HCT116 (cell line): ENCODE results near the gene TEDC2. TPM values are rescaled to one million over a fixed set of nuclear protein-coding genes. Genes with fewer than 3 reads are reported as not detected.

ENCODE experiments used
- ATAC-seq: fragments of 200-7000 bp; cut with Tn5 transposase; 2 replicates; pipeline ENCODE4 v1.9.1; 2020; ENCODE audit warnings: mild to moderate bottlenecking, moderate library complexity
- BruUV-seq: library from RNA; stranded (reverse); fragments of 400-500 nt; replicated peaks from 2 replicates; lab custom pipeline; 2021; lab: Mats Ljungman, UMichigan
- CTCF ChIA-PET: fragments of 300-600 bp; sonication (Branson Sonifier 250); formaldehyde crosslinking; loops from one replicate; lab custom pipeline; 2021; ENCODE audit warnings: antibody characterized with exemption; lab: Charles Lee
- POLR2A ChIA-PET: fragments of 300-600, 350-600 bp; sonication (Branson Sonifier 250); formaldehyde crosslinking; loops from one replicate; lab custom pipeline; 2021; ENCODE audit warnings: antibody characterized with exemption; lab: Charles Lee
- RAD21 ChIA-PET, 2 experiments: fragments of 300-600 bp; sonication (Branson Sonifier 250); formaldehyde crosslinking; loops; one replicate each; lab custom pipeline; 2023; ENCODE audit warnings: low total read pairs in 2 of 2; ENCODE audit not compliant: uncharacterized antibody in 2 of 2, unreplicated experiment in 2 of 2, low non-redundant PET in 1 of 2; lab: Charles Lee
- DNase-seq: peaks from one replicate; pipeline ENCODE4 v3.0.0-alpha.2; 2010; ENCODE audit warnings: low read depth, low spot score
- H2AFZ ChIP-seq: fragments of 200-600 bp; shearing (Covaris generic), sonication (generic); 2 replicates; pipeline ENCODE4 v1.6.1; 2017; ENCODE audit warnings: low read depth, mixed run types, mixed read lengths, antibody characterized with exemption, low read length; ENCODE audit not compliant: poor library complexity, severe bottlenecking
- H3K27ac ChIP-seq: 2 replicates; pipeline ENCODE4 v1.5.1; 2012; ENCODE audit warnings: low read depth, low read length
- H3K27me3 ChIP-seq: fragments of 200-600 bp; sonication (generic); 2 replicates; pipeline ENCODE4 v1.6.1; 2016; ENCODE audit warnings: mixed run types, low read length, mixed read lengths; ENCODE audit not compliant: insufficient read depth
- H3K36me3 ChIP-seq, 2 experiments: fragments of 200-500 bp in 1 of 2; fragments of 200-600 bp in 1 of 2; sonication (Bioruptor generic) in 1 of 2; sonication (generic) in 1 of 2; 2 replicates each; pipeline versions ENCODE4 v1.5.1 to v1.6.1; 2014 to 2016; ENCODE audit warnings: low read length in 2 of 2, inconsistent platforms in 1 of 2, mixed read lengths in 1 of 2, mixed run types in 1 of 2; ENCODE audit not compliant: insufficient read depth in 2 of 2, control insufficient read depth in 1 of 2
- H3K4me1 ChIP-seq, 2 experiments: fragments of 200-600 bp in 1 of 2; sonication (generic) in 1 of 2; 2 replicates each; pipeline versions ENCODE4 v1.5.1 to v1.6.1; 2012 to 2017; ENCODE audit warnings: low read length in 2 of 2, inconsistent platforms in 1 of 2, mild to moderate bottlenecking in 1 of 2, mixed read lengths in 1 of 2, mixed run types in 1 of 2, moderate library complexity in 1 of 2; ENCODE audit not compliant: insufficient read depth in 2 of 2, control insufficient read depth in 1 of 2
- H3K4me2 ChIP-seq: fragments of 200-600 bp; sonication (generic); 2 replicates; pipeline ENCODE4 v1.6.1; 2017; ENCODE audit warnings: mixed run types, low read length, mixed read lengths
- H3K4me3 ChIP-seq, 2 experiments: fragments of 200-600 bp in 1 of 2; sonication (generic) in 1 of 2; replicated peaks in 1 of 2; 2 replicates each; pipeline ENCODE4 v1.5.1; 2011 to 2016; ENCODE audit warnings: low read length in 2 of 2, control low read depth in 1 of 2, low read depth in 1 of 2, mild to moderate bottlenecking in 1 of 2, mixed read lengths in 1 of 2, mixed run types in 1 of 2
- H3K79me2 ChIP-seq: fragments of 200-600 bp; sonication (generic); 2 replicates; pipeline ENCODE4 v1.6.1; 2017; ENCODE audit warnings: mild to moderate bottlenecking, mixed run types, low read length, moderate library complexity, mixed read lengths; ENCODE audit not compliant: insufficient read depth
- H3K9ac ChIP-seq: fragments of 200-600 bp; sonication (generic); 2 replicates; pipeline ENCODE4 v1.6.1; 2016; ENCODE audit warnings: low read length, mixed read lengths
- H3K9me2 ChIP-seq: fragments of 200-600 bp; sonication (generic), shearing (Covaris generic); 2 replicates; pipeline ENCODE4 v1.6.1; 2017; ENCODE audit warnings: mixed run types, mild to moderate bottlenecking, moderate library complexity; ENCODE audit not compliant: insufficient read depth
- H3K9me3 ChIP-seq, 2 experiments: fragments of 200-500 bp in 1 of 2; fragments of 200-600 bp in 1 of 2; sonication (Bioruptor generic) in 1 of 2; sonication (generic) in 1 of 2; 2 replicates each; pipeline ENCODE4 v1.6.1; 2014 to 2017; ENCODE audit warnings: low read length in 2 of 2, mixed read lengths in 2 of 2, inconsistent platforms in 1 of 2, low read depth in 1 of 2, mild to moderate bottlenecking in 1 of 2, mixed run types in 1 of 2, moderate library complexity in 1 of 2; ENCODE audit not compliant: control insufficient read depth in 1 of 2, insufficient read depth in 1 of 2
- H4K20me1 ChIP-seq: fragments of 200-600 bp; sonication (generic), shearing (Covaris generic); 2 replicates; pipeline ENCODE4 v1.6.1; 2017; ENCODE audit warnings: mixed run types, mild to moderate bottlenecking, moderate library complexity; ENCODE audit not compliant: insufficient read depth
- CEBPB ChIP-seq: IDR thresholded peaks from 2 replicates; pipeline ENCODE4 v1.6.1; 2012; ENCODE audit warnings: low read depth
- CTCF ChIP-seq, 3 experiments: fragments of 200-600 bp in 1 of 3; sonication (generic) in 1 of 3; IDR thresholded peaks in 2 of 3; conservative IDR thresholded peaks in 1 of 3; 2 replicates each; pipeline ENCODE4 v1.5.1; 2012 to 2017; ENCODE audit warnings: low read depth in 2 of 3, low read length in 2 of 3, antibody characterized with exemption in 1 of 3, borderline replicate concordance in 1 of 3, control low read depth in 1 of 3, mild to moderate bottlenecking in 1 of 3, mixed read lengths in 1 of 3, mixed run types in 1 of 3, moderate library complexity in 1 of 3; ENCODE audit not compliant: insufficient read depth in 1 of 3
- EGR1 ChIP-seq: IDR thresholded peaks from 2 replicates; pipeline ENCODE4 v1.6.1; 2012; ENCODE audit warnings: low read depth
- ELF1 ChIP-seq: IDR thresholded peaks from 2 replicates; pipeline ENCODE4 v1.6.1; 2012; ENCODE audit warnings: low read depth, borderline replicate concordance
- EZH2 ChIP-seq: fragments of 200-600 bp; sonication (generic); IDR thresholded peaks from 2 replicates; pipeline ENCODE4 v1.6.1; 2017; ENCODE audit warnings: antibody characterized with exemption, mixed run types
- EZH2phosphoT487 ChIP-seq: fragments of 200-600 bp; IDR thresholded peaks from 2 replicates; pipeline ENCODE4 v1.6.1; 2018; ENCODE audit warnings: antibody characterized with exemption, borderline replicate concordance
- FOSL1 ChIP-seq: IDR thresholded peaks from 2 replicates; pipeline ENCODE4 v1.6.1; 2012; ENCODE audit warnings: low read depth
- JUND ChIP-seq: IDR thresholded peaks from 2 replicates; pipeline ENCODE4 v1.6.1; 2012
- POLR2A ChIP-seq: IDR thresholded peaks from 2 replicates; pipeline ENCODE4 v1.7.0; 2011; ENCODE audit warnings: borderline replicate concordance; ENCODE audit not compliant: insufficient read depth, insufficient read length; ENCODE audit errors: extremely low read depth
- POLR2AphosphoS5 ChIP-seq: IDR thresholded peaks from 2 replicates; pipeline ENCODE4 v1.6.1; 2011; ENCODE audit warnings: mild to moderate bottlenecking, low read depth, low read length, moderate library complexity
- RAD21 ChIP-seq: IDR thresholded peaks from 2 replicates; pipeline ENCODE4 v1.6.1; 2012; ENCODE audit warnings: low read depth, mild to moderate bottlenecking
- REST ChIP-seq: IDR thresholded peaks from 2 replicates; pipeline ENCODE4 v1.6.1; 2012; ENCODE audit warnings: low read depth
- SIN3A ChIP-seq: IDR thresholded peaks from 2 replicates; pipeline ENCODE4 v1.6.1; 2012; ENCODE audit warnings: low read depth
- YY1 ChIP-seq: IDR thresholded peaks from 2 replicates; pipeline ENCODE4 v1.6.1; 2011; ENCODE audit warnings: low read length, low read depth, moderate library complexity, mild to moderate bottlenecking; ENCODE audit not compliant: insufficient replicate concordance; ENCODE audit errors: extremely low read depth
- ZFX ChIP-seq: fragments of 450-650 bp; IDR thresholded peaks from 2 replicates; pipeline ENCODE4 v1.6.1; 2017
- intact Hi-C: fragments of 100-400 bp; cut with micrococcal nuclease; formaldehyde crosslinking; loops from 2 replicates; pipeline ENCODE4 v1.10.0; 2022
- total RNA-seq: library from RNA; stranded (reverse); gene quantifications from one replicate; pipeline ENCODE4 v1.2.1, GENCODE V29; 2021; ENCODE audit not compliant: unreplicated experiment
- TF ChIP-seq, protein P1 (sequence below): IDR thresholded peaks from 2 replicates; pipeline ENCODE4 v1.6.1; 2012

Gene TEDC2
- total RNA-seq, 1 experiment from 2014 or later, result 26.5 TPM

GRCh38 chr16:2501946-2502895 lies 42.3 kb downstream of the TEDC2 start:
- Histone ChIP-seq H3K27ac (no peak overlapping the region), H3K36me3 (peaks cover 0 to 4% of the 10 kb centered on the region in 2 experiments; a peak in 1 of 4 replicates), H3K9me2 (no peaks in the 10 kb centered on the region), H3K27me3 (no peaks in the 10 kb centered on the region), H3K4me3 (no peak overlapping the region), H2AFZ (no peak overlapping the region), H3K9me3 (no peaks in the 10 kb centered on the region), H4K20me1 (no peaks in the 10 kb centered on the region), H3K79me2 (no peaks in the 10 kb centered on the region), H3K9ac (no peak overlapping the region), H3K4me2 (no peak overlapping the region; the same call in 1 of the 2 replicates), H3K4me1 (peaks cover 3 to 12% of the 10 kb centered on the region in 2 experiments; a peak in 3 of 4 replicates)
- DNase-seq (no peak), ATAC-seq (no peak)
- ChIA-PET POLR2A (no interaction called here), CTCF (interaction anchor here (0.7 to 1.3 kb wide), 5 partner anchors 61 to 351 kb away, joined by 3 to 15 read pairs (median 3); partner anchors contain the start of gene ECI1), RAD21 (interaction anchor here (0.9 kb wide), 2 partner anchors 27 to 308 kb away, joined by 3 to 6 read pairs; partner anchors contain the start of gene TBC1D24 (in 1 of the 2))
- BruUV-seq, result no TSS peak
- intact Hi-C loops, result loop anchor here (2.0 to 10.0 kb wide), 4 partner anchors 71 to 307 kb away; partner anchors contain the start of genes ABCA3, CASKIN1 and RNPS1
- TF ChIP-seq CTCF (IDR thresholded peaks at IDR 0.05 in 2 of 3, conservative IDR thresholded peaks at IDR 0.05 in 1 of 3; ENCODE audit: borderline replicate concordance in 1 of 3, insufficient read depth in 1 of 3, low read depth in 2 of 3, low read length in 2 of 3), result no peak
- TF ChIP-seq ZFX, result no peak
- no peak for TF ChIP-seq ELF1
- no peak for TF ChIP-seq EGR1
- no peak for TF ChIP-seq CEBPB
- TF ChIP-seq, protein P1, sequence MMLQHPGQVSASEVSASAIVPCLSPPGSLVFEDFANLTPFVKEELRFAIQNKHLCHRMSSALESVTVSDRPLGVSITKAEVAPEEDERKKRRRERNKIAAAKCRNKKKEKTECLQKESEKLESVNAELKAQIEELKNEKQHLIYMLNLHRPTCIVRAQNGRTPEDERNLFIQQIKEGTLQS, result no peak
- no peak for TF ChIP-seq RAD21
- no peak for TF ChIP-seq POLR2A
- no peak for TF ChIP-seq EZH2
- no peak for TF ChIP-seq YY1
- TF ChIP-seq FOSL1, result no peak
- TF ChIP-seq JUND, result no peak
- no peak for TF ChIP-seq REST
- TF ChIP-seq POLR2AphosphoS5, result no peak
- TF ChIP-seq SIN3A, result no peak
- TF ChIP-seq EZH2phosphoT487, result no peak
